GM21786 (cell line): ENCODE measurements around the gene SPSB2.
A peak's percentile ranks its signal among the peaks of the same experiment; 100 is the strongest.

Experiments used
- ATAC-seq: cut with Tn5 transposase; IDR thresholded peaks from one replicate; pipeline ENCODE4 v1.9.1; 2021; ENCODE audit not compliant: unreplicated experiment

The SPSB2 gene

GRCh38 chr12:6851921-6852650 lies 21.0 kb downstream of the SPSB2 start, which contains the start of gene USP5:
TSS of gene USP5 (plus strand) at chr12:6852150. CDS start at chr12:6852180, 30 bp downstream.
- peak; percentile 68 for ATAC-seq

GRCh38 chr12:6851153-6851920 lies 21.8 kb downstream of the SPSB2 start, which contains the start of gene CDCA3:
TSS of gene CDCA3 (minus strand) at chr12:6851286. CDS start at chr12:6850952, 334 bp downstream.
- ATAC-seq, result peak; percentile 54

DNA sequence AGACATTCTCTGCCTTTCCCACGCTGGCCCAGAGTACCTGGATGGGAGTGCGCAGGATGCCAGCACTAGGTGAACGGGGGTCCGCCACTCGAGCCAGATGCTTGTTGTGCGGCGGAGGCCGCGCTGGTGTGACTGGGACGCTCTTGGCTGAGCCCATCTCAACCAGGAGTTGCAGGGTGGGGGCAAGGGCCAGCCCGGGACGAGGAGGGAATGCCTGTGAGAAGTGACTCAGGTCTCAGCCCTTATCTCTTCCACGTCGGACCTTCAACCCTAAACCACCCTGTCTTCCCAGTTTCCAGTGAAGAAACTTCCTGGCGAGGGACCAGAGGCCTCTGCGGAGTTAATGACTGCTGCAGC lies 22.3 kb downstream of the SPSB2 start:
- no peak for ATAC-seq

DNA sequence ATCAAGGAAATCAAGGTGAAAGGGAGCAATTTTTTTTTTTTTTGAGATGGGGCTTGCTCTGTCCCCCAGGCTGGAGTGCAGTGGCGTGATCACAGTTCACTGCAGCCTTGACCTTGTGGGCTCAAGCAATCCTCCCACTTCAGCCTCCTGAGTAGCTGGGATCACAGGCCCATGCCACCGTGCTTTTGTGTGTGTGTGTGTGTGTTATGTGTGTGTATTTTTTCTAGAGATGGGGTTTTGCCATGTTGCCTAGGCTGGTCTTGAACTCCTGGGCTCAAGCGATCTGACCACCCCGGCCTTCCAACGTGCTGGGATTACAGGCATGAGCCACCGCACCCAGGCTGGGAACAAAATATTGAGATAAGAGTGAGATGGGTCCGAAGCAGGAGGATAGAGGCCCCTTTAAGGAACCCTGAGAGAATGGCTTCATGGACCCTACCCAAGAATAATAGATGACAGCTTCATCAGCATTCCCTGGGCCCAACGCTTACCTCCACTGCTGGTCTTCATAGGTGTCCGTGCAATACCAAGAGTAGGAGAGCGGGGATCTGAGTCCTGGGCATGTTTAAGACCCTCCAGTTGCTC lies 23.0 kb downstream of the SPSB2 start:
- ATAC-seq, result no peak

GRCh38 chr12:6849427-6849826 lies 23.7 kb downstream of the SPSB2 start:
- no peak for ATAC-seq

DNA sequence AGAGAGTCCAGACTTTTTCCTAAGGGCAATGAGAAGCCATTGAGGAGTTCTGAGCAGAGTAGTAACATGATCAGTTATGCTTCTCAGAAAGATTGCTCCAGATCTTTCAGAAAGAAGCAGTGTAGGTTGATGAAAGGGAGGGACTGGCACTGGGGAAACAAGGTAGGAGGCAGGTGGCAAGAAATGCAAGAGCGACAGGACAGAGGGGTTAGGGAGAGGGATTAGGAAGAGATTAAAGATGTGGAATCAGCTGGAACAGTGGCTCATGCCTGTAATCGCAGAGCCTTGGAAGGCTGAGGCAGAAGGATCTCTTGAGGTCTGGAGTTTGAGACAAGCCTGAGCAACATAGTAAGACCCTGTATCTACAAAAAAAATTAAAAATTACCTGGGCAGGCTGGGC lies 25.4 kb downstream of the SPSB2 start:
- ATAC-seq, result no peak

DNA sequence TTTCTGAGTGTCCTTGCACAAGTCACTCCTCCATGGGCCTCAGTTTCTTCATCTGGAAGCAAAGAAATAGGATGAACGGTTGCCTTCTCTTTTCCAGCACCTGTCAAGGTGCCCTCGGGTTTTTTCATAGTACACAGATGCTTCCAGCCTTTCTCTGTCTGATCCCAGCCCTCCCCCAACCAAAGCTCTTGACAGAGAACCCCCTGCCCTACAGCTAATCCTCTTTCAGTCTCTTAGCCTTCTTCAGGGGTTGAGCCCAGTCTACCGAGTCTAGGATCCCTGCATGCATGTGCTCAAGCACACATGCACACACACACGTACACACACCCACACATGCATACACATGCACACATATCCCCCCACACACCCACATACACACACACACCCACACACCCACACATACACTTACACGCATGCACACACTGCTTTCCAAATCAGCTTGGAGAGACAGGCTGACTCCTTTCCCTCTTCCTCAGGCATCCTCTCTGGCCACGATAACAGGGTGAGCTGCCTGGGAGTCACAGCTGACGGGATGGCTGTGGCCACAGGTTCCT lies 26.7 kb downstream of the SPSB2 start:
- no peak for ATAC-seq

GRCh38 chr12:6845395-6845794 lies 27.7 kb downstream of the SPSB2 start:
- ATAC-seq, result no peak

DNA sequence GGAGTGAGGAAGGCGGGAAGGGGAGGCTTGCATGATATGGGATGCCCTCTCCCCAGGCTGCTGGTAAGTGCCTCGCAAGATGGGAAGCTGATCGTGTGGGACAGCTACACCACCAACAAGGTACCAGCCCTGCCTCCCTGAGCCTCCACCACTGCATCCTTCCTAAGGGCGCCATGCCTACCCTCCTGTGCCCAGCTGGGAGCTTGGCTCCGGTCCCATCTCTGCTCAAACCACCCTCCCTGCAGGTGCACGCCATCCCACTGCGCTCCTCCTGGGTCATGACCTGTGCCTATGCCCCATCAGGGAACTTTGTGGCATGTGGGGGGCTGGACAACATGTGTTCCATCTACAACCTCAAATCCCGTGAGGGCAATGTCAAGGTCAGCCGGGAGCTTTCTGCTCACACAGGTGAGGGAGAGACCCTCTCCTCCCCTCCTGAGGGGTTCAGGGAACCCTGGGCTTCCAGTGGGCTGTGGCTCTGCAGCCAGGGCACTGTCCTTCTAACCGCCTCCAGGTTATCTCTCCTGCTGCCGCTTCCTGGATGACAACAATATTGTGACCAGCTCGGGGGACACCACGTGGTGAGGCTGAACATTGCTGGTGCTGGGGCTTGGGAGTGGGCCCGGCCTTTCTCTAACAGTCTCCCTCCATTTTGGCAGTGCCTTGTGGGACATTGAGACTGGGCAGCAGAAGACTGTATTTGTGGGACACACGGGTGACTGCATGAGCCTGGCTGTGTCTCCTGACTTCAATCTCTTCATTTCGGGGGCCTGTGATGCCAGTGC lies 29.8 kb downstream of the SPSB2 start:
- ATAC-seq, result no peak

DNA sequence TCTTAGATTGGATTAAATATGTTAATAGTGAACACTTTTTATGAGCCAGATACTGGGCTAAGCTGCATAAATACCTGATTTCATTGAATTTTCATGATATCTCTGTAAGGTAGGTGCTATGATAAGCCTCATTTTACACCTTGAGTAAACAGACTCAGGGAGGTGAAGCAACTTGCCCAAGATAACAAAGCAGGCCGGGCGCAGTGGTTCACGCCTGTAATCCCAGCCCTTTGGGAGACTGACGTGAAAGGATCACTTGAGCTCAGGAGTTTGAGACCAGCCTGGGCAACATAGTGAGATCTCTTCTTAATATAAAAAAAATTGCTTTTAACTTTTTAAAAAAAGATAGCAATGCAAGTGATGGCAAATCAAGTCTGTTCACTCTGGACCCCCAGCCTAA lies 31.0 kb downstream of the SPSB2 start:
- no peak for ATAC-seq

GRCh38 chr12:6840761-6841515 lies 32.2 kb downstream of the SPSB2 start, which contains the start of gene GNB3:
TSS of gene GNB3 (plus strand) at chr12:6840925. CDS start at chr12:6841288, 363 bp downstream.
- ATAC-seq, result no peak

- no peak for ATAC-seq
Observed at GRCh38 chr12:6840330-6840729, 32.8 kb downstream of the SPSB2 start.

- ATAC-seq, result peak; percentile 70
Observed at GRCh38 chr12:6839482-6840201, 33.5 kb downstream of the SPSB2 start.

DNA sequence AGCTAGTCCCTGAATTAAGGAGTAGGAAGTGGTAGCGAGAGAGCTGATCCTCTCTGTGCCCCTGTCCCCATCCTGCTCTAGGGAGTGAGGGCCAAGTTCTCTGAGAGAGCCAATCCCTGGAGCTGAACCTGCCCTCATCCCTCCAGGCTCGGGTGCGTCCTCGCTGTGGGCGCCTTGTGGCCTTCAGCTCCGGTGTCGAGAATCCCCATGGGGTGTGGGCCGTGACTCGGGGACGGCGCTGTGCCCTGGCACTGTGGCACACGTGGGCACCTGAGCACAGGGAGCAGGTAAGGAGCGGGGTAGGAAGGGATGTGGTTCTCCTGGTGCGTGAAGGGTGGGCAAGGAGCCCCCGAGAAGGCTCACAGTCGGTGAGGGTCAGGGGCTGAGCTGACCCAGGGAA lies 34.2 kb downstream of the SPSB2 start:
- no peak for ATAC-seq

DNA sequence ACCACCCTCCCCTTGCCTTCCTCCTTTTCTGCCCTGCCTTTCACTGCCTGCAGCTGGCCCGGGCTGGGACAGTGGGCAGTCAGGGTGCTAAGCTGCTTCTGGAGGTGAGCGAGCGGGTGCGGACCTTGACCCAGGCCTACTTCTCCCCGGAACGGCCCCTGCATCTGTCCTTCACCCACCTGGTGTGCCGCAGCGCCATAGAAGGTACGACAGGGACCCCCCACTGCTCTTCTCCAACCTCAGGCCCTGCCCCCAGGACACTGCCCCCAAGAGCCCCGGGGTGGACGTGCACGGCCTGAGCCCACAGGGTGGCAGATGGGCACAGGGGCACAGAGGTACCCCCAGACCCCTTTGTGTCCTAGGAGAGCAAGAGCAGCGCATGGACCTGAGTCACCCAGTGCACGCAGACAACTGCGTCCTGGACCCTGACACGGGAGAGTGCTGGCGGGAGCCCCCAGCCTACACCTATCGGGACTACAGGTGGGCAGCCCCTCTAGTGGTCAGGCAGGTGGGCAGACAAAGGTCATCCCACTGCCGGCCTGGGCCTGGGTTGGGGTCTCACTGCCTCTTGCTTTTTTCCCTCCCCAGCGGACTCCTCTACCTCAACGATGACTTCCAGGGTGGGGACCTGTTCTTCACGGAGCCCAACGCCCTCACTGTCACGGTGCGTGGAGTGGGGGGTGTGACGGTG lies 35.6 kb downstream of the SPSB2 start:
- no peak for ATAC-seq

GRCh38 chr12:6836851-6837250 lies 36.3 kb downstream of the SPSB2 start:
- ATAC-seq, result no peak

DNA sequence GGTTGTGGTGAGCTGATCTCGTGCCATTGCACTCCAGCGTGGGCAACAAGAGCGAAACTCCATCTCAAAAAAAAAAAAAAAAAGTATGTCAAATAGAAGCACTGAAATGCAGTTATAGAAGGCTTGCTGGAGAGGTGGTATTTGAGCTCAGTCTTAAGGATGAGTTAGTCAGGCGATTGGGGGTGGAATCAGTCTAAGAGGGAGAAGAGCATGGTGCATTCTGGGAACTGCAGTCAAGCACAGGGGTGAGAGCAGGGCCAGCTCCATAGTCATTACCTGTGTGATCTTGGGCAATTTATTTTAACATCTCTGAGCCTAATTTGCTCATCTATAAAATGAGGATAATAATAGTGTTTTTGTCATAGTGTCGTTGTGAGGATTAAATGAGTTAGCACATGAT lies 38.2 kb downstream of the SPSB2 start:
- ATAC-seq, result no peak

DNA sequence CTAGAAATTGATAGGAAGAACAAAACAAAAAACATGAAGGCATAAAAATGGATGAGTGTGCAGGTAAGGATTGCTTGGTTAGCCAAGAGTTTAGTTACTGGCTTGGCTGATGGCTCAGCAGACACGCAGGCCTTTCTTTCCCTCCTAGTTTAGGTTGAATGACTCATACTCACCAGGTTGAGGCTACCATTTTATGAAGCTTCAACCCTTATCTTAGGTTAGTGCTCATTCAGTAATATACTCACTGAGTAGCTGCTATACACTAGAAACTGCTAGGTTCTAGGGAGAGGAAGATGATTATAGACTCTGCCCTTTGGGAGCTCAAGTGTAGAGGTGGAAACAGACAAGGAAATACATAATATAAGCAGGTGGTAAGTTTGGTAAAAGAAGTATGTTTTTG lies 38.8 kb downstream of the SPSB2 start:
- ATAC-seq, result no peak
